Measurements from ENCODE around the gene SORCS2. TPM values are rescaled to one million over a fixed set of nuclear protein-coding genes. Genes with fewer than 3 reads are reported as not detected.

SORCS2 gene
- total RNA-seq, 1 donor from 2014 or later = not detected

DNA sequence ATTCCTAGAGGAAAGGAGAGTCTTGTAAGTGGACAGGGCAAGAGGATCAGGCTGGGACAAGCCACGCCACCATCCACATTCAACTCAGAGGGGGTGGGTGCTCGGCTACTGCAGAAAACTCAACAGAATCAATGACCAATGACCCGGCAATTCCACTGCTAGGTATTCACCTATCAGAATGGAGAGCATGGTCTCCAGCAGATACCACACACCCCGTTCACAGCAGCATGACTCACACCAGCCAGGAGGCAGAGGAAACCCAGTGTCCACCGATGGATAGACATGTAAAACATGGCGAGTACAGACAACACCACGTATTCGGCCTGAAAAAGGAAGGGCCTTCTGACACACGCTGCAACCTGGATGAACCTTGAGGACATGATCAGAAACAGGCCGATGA lies 571.5 kb downstream of the SORCS2 start:
- Mint-ChIP-seq H3K4me3 (no peak overlapping the region), H3K27ac (no peak overlapping the region), H3K36me3 (ENCODE audit: low read depth) (no peaks in the 10 kb centered on the region), H3K27me3 (peaks cover 5% of the 10 kb centered on the region), H3K9me3 (no peaks in the 10 kb centered on the region), H3K4me1 (peaks cover 3% of the 10 kb centered on the region)
- ATAC-seq (ENCODE audit: low read depth) = no peak
- ChIA-PET CTCF (no interaction called here), POLR2A (no interaction called here)
- intact Hi-C loops (cut with micrococcal nuclease) = no loop called here
- DNase-seq = no peak
- TF ChIP-seq, protein P1, sequence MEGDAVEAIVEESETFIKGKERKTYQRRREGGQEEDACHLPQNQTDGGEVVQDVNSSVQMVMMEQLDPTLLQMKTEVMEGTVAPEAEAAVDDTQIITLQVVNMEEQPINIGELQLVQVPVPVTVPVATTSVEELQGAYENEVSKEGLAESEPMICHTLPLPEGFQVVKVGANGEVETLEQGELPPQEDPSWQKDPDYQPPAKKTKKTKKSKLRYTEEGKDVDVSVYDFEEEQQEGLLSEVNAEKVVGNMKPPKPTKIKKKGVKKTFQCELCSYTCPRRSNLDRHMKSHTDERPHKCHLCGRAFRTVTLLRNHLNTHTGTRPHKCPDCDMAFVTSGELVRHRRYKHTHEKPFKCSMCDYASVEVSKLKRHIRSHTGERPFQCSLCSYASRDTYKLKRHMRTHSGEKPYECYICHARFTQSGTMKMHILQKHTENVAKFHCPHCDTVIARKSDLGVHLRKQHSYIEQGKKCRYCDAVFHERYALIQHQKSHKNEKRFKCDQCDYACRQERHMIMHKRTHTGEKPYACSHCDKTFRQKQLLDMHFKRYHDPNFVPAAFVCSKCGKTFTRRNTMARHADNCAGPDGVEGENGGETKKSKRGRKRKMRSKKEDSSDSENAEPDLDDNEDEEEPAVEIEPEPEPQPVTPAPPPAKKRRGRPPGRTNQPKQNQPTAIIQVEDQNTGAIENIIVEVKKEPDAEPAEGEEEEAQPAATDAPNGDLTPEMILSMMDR (IDR thresholded peaks at IDR 0.05) = no peak

DNA sequence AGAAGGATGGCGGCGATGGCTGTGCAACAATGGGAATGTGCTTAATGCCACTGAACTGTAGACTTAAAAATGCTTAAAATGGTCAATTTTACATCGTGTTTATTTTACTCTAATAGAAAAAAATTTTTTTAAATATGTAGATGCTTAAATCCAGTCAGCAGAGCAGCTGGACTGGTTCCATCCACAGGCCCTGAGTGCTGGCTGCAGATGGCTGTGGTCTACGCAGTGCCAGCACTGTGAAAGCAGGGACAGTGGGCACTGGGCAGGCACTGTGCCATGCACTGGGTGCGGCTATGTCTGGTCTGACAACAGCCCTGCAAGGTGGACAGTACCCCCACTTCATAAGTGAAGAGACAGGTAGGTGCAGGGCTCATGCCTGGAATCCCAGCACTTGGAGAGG lies 572.1 kb downstream of the SORCS2 start:
- Mint-ChIP-seq H3K36me3 (ENCODE audit: low read depth) (no peaks in the 10 kb centered on the region), H3K4me1 (no peaks in the 10 kb centered on the region), H3K27ac (no peak overlapping the region), H3K4me3 (no peak overlapping the region), H3K27me3 (peaks cover 5% of the 10 kb centered on the region), H3K9me3 (no peaks in the 10 kb centered on the region)
- DNase-seq (no peak), ATAC-seq (ENCODE audit: low read depth) (no peak)
- ChIA-PET POLR2A (no interaction called here), CTCF (no interaction called here)
- intact Hi-C loops (cut with micrococcal nuclease) = no loop called here
- TF ChIP-seq, protein P1 (IDR thresholded peaks at IDR 0.05) = no peak

DNA sequence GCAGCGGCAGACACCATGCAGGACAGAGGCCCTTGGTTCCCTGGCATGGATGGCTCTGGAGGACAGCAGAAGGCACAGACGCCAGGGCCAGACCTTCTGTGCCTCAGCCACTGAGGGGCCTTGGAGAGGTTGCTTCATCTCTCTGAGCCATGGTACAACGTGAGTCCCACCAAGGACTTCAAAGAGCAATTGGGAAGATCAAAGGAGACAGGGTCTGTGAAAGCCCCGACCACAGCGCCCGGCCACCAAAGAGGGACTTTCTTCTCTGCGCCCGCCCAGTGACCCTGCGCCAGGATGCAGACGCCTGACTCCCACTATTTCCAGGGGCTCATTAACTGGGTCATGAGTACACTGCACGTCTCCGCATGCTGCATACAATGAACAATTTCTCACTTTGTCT lies 573.3 kb downstream of the SORCS2 start:
- ATAC-seq (ENCODE audit: low read depth) (no peak), DNase-seq (no peak)
- intact Hi-C loops (cut with micrococcal nuclease) = no loop called here
- CTCF ChIA-PET = no interaction called here
- Mint-ChIP-seq H3K27me3 (peaks cover 5% of the 10 kb centered on the region), H3K27ac (no peak overlapping the region), H3K4me3 (no peak overlapping the region), H3K36me3 (ENCODE audit: low read depth) (no peaks in the 10 kb centered on the region), H3K4me1 (no peaks in the 10 kb centered on the region), H3K9me3 (no peaks in the 10 kb centered on the region)
- POLR2A ChIA-PET = no interaction called here
- TF ChIP-seq, protein P1 (IDR thresholded peaks at IDR 0.05) = no peak

DNA sequence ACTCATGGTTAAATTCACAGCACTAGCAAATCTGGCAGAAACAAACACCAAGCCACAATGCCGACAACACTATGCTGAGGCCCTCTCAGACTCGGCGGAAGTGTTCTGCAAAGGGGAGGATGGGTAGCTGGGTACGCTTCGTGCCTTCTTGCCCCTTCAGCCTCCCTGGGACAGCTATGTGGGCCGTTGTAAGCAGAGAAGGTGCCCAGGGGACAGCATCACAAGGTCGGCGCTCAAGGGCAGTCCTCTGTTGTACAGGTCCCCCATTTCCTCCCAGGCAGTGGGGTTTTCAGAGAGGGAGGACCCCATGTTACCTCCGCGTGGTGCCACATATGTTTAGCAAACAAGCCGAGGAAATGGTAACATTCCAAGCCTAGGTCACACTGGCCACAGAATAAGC lies 573.7 kb downstream of the SORCS2 start:
- POLR2A ChIA-PET = no interaction called here
- intact Hi-C loops (cut with micrococcal nuclease) = no loop called here
- Mint-ChIP-seq H3K4me3 (no peak overlapping the region), H3K27me3 (peaks cover 5% of the 10 kb centered on the region), H3K9me3 (no peaks in the 10 kb centered on the region), H3K27ac (no peak overlapping the region), H3K36me3 (ENCODE audit: low read depth) (no peaks in the 10 kb centered on the region), H3K4me1 (no peaks in the 10 kb centered on the region)
- DNase-seq (no peak), ATAC-seq (ENCODE audit: low read depth) (no peak)
- CTCF ChIA-PET = no interaction called here
- TF ChIP-seq, protein P1 (IDR thresholded peaks at IDR 0.05) = no peak

DNA sequence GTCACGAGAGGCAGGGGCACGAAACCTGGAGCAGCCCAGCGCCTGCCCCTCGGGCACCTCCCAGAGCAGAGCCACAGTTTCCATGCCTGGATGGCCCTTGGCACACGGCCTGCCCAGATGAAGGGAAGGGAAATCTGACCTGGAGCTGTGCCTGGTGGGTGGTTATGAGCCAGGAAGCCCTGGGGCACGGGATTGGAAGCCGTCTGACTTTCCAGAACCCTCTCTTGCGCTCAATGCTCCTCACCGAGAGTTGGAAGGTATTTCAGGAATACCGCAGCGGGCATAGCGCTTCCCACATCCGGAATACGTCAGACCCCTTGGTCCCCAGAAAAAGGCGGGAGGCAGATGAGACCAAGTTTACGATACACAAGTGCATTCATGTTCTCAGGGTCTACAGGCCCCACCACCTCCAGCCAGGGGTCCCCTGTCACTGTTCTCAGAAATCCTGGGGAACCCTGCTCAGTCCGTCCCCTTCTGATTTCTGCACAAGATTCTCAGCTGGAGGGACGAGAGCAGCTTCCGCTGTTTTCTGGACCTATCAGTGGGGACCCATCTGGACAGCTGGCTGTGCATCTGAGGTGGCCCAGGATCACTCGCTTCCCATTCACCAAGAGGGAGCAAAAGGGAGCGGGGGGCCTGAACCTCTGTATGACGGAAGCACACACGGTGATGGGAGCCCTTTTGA lies 574.5 kb downstream of the SORCS2 start:
- ChIA-PET CTCF (interaction anchor here (1.3 kb wide), 1 partner anchor 35 kb away, joined by 4 read pairs; no protein-coding TSS in a partner anchor), POLR2A (no interaction called here)
- TF ChIP-seq, protein P1 (IDR thresholded peaks at IDR 0.05) = no peak
- Mint-ChIP-seq H3K4me3 (no peak overlapping the region), H3K4me1 (peaks cover 2% of the 10 kb centered on the region), H3K36me3 (ENCODE audit: low read depth) (no peaks in the 10 kb centered on the region), H3K27ac (no peak overlapping the region), H3K9me3 (no peaks in the 10 kb centered on the region), H3K27me3 (peaks cover 3% of the 10 kb centered on the region)
- ATAC-seq (ENCODE audit: low read depth) (no peak), DNase-seq (no peak)
- intact Hi-C loops (cut with micrococcal nuclease) = no loop called here

All from activated B cell treated with CpG ODN at 0.5 μM for 24 hours (primary cell).